Adrenal gland (tissue), 12 donors: ENCODE results near the gene NMRK1. TPM values are rescaled to one million over a fixed set of nuclear protein-coding genes. Genes with fewer than 3 reads are reported as not detected.

Experiments
- DNase-seq, 7 donors: peaks; one replicate each; pipeline ENCODE4 v3.0.0-alpha.2; 2019 to 2020
- H3K27ac ChIP-seq, 5 donors: fragments of 200-600 bp; sonication (generic) in 4 of 5; 1 replicate in 3 of 5; 2 replicates in 2 of 5; pipeline versions ENCODE4 v1.5.1 to v1.8.0; 2016 to 2020; ENCODE audit warnings: mild to moderate bottlenecking in 1 of 5
- H3K27me3 ChIP-seq: fragments of 200-600 bp; 2 replicates; pipeline ENCODE4 v1.8.0; 2021
- H3K36me3 ChIP-seq, 2 donors: fragments of 200-600 bp; replicated peaks in 1 of 2; 1 replicate in 1 of 2; 2 replicates in 1 of 2; pipeline versions ENCODE4 v1.5.1 to v1.8.0; 2018 to 2022
- H3K4me1 ChIP-seq, 2 donors: fragments of 200-600 bp; replicated peaks in 1 of 2; 1 replicate in 1 of 2; 2 replicates in 1 of 2; pipeline versions ENCODE4 v1.5.1 to v1.8.0; 2018 to 2021
- H3K4me3 ChIP-seq, 4 donors: fragments of 200-600 bp; sonication (generic) in 3 of 4; one replicate each; pipeline ENCODE4 v1.5.1; 2016 to 2018
- H3K9me3 ChIP-seq, 3 donors: fragments of 200-600 bp; sonication (generic) in 1 of 3; replicated peaks in 1 of 3; 1 replicate in 2 of 3; 2 replicates in 1 of 3; pipeline versions ENCODE4 v1.5.1 to v1.8.0; 2016 to 2021
- POLR2A ChIP-seq, 2 donors: fragments of 450-650 bp; IDR thresholded peaks; one replicate each; pipeline ENCODE4 v1.6.1; 2017; ENCODE audit warnings: antibody characterized with exemption in 2 of 2, mild to moderate bottlenecking in 2 of 2, moderate library complexity in 1 of 2
- WGBS, 4 donors: extraction: QIAGEN DNeasy Blood & Tissue Kit in 2 of 4; methylation state at CpG; one replicate each; pipeline versions ENCODE4 v1.1.5 to v1.1.7; 2013 to 2017; 5-methylcytosine and 5-hydroxymethylcytosine counted together
- intact Hi-C, 2 donors: fragments of 100-400 bp; cut with DNase I; formaldehyde crosslinking; loops; one replicate each; pipeline versions ENCODE4 v1.14.1 to v1.15.0; 2022 to 2023
- polyA plus RNA-seq, 3 donors: library from polyadenylated mRNA; stranded (reverse); fragments of 200-250 nt in 2 of 3; fragments of 350-450 nt in 1 of 3; fragmentation: Illumina TruSeq in 1 of 3; extraction: RNeasy Lipid Tissue Mini Kit (QIAGEN cat#74804) in 1 of 3; gene quantifications; one replicate each; pipeline ENCODE4 v1.2.3, GENCODE V29; 2013 to 2014
- total RNA-seq, 9 donors: library from RNA; depleted of rRNA in 4 of 9; stranded (reverse); fragments of >200 nt in 4 of 9; fragments of 120-200 nt in 1 of 9; fragmentation: NEBNext Ultra II Directional in 1 of 9; extraction: Animal tissue kit (Norgen Biotek cat#: 25700) in 1 of 9; gene quantifications; one replicate each; pipeline versions ENCODE4 v1.1.0 to v1.2.4, GENCODE V29; 2013 to 2023
- TF ChIP-seq, protein P1 (sequence below), 6 experiments: fragments of 450-650 bp in 4 of 6; fragments of 200-600 bp in 2 of 6; sonication (generic) in 1 of 6; IDR thresholded peaks; 1 replicate in 5 of 6; 2 replicates in 1 of 6; pipeline versions ENCODE4 v1.5.1 to v1.8.0; 2016 to 2021; ENCODE audit warnings: antibody characterized with exemption in 6 of 6, mild to moderate bottlenecking in 2 of 6, moderate library complexity in 1 of 6
- donor health status: healthy with polysubstance abuse.
- donor health status: Bipolar disorder and iron deficiency.
- donor health status: DM: yes; HTN: yes; CAD: no.
- donor health status: DM: no; HTN: no; CAD: no.
- donor health status: DM: no; HTN: no; CAD: no.
- donor health status: DM: yes; HTN: yes; CAD: no.

Gene NMRK1
- total and polyA plus RNA-seq, 12 donors = 4.3 to 93.2 (median 21.3) TPM

DNA sequence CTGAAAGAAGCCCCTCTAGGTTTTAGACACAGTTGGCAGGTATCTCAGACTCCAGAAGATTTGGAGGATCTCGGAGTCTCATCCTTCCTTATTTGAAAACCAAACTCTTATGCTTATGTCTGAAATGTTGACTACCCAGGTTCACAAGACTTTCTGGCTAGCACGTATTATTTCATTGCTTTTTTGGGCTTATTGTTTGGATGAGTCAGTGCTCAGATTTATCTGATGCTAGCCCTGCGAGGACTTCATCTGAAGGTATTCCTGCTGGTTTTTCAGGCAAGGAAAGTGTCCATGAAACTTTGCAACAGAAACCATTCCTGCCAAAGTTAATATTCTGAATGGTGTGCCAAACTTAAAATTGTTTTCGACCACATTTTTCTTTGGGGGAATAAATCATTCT, 8.8 kb upstream of the NMRK1 start:
- Histone ChIP-seq H3K4me1 (peaks cover 0 to 32% of the 10 kb centered on the region in 2 donors), H3K27ac (peak overlapping the region in 2 of 5 donors; percentile 5 to 12)
- intact Hi-C loops = no loop called here

DNA sequence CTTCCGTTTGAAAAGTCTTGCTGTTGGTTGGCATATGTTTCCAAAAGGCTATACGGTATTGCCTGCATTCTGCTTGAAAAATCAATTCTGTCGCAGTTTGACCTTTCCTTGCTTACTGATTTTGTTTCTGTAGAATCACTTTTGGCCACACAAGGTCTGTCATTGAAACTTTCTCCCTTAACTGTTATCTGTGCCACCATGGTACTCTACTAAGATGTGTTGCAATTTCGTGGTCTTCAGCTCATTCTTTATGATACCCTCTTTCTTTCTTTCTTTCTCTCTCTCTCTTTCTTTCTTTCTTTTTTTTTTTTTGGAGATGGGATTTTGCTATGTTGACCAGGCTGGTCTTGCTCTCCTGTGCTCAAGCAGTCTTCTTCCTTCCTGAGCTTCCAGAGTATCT, 4.8 kb upstream of the NMRK1 start:
- Histone ChIP-seq H3K27me3 (no peaks in the 10 kb centered on the region), H3K4me3 (no peak overlapping the region), H3K36me3 (no peaks in the 10 kb centered on the region), H3K4me1 (peaks cover 0 to 57% of the 10 kb centered on the region in 2 donors), H3K27ac (no peak overlapping the region), H3K9me3 (no peaks in the 10 kb centered on the region)
- WGBS, 4 donors = 78 to 80% (median 79%) methylated on average over 4 of the region's 4 CpGs
- intact Hi-C loops = no loop called here
- no peak for DNase-seq
- TF ChIP-seq, protein P1, sequence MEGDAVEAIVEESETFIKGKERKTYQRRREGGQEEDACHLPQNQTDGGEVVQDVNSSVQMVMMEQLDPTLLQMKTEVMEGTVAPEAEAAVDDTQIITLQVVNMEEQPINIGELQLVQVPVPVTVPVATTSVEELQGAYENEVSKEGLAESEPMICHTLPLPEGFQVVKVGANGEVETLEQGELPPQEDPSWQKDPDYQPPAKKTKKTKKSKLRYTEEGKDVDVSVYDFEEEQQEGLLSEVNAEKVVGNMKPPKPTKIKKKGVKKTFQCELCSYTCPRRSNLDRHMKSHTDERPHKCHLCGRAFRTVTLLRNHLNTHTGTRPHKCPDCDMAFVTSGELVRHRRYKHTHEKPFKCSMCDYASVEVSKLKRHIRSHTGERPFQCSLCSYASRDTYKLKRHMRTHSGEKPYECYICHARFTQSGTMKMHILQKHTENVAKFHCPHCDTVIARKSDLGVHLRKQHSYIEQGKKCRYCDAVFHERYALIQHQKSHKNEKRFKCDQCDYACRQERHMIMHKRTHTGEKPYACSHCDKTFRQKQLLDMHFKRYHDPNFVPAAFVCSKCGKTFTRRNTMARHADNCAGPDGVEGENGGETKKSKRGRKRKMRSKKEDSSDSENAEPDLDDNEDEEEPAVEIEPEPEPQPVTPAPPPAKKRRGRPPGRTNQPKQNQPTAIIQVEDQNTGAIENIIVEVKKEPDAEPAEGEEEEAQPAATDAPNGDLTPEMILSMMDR (IDR thresholded peaks at IDR 0.05) = no peak
- no peak for TF ChIP-seq POLR2A (IDR thresholded peaks at IDR 0.05)

More for the DNA sequence above, 8.8 kb upstream of the NMRK1 start:
- Histone ChIP-seq H3K4me3 (no peak overlapping the region), H3K27me3 (no peaks in the 10 kb centered on the region), H3K36me3 (no peaks in the 10 kb centered on the region), H3K9me3 (no peaks in the 10 kb centered on the region)
- no peak for DNase-seq
- 33 to 63% (median 52%) methylated on average over 4 of the region's 4 CpGs for WGBS, 4 donors
- no peak for TF ChIP-seq POLR2A (IDR thresholded peaks at IDR 0.05)
- TF ChIP-seq, protein P1 (IDR thresholded peaks at IDR 0.05) = no peak

DNA sequence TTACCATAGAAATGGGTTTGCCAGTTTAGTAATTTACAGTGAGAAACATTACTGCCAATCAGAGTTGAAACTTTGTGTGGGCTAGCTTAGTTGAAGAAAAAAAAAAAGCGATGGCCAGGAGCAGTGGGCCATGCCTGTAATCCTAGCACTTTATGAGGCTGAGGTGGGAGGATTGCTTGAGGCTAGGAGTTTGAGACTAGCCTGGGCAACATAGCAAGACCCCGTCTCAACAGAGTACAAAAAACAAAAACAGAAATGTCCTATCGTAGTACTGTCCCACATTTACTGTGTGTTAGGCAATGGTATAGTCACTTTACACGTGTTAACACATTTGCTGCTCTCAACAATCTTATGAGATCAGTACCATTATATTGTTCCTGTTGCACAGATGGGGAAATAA, 2.6 kb upstream of the NMRK1 start:
- Histone ChIP-seq H3K4me3 (no peak overlapping the region), H3K9me3 (no peaks in the 10 kb centered on the region), H3K36me3 (no peaks in the 10 kb centered on the region), H3K4me1 (peaks cover 0 to 56% of the 10 kb centered on the region in 2 donors), H3K27me3 (no peaks in the 10 kb centered on the region), H3K27ac (no peak overlapping the region)
- TF ChIP-seq, protein P1 (IDR thresholded peaks at IDR 0.05) = no peak
- no peak for TF ChIP-seq POLR2A (IDR thresholded peaks at IDR 0.05)
- 84 to 98% (median 86%) methylated on average over 4 of the region's 4 CpGs for WGBS, 4 donors
- intact Hi-C loops = no loop called here
- DNase-seq = no peak

DNA sequence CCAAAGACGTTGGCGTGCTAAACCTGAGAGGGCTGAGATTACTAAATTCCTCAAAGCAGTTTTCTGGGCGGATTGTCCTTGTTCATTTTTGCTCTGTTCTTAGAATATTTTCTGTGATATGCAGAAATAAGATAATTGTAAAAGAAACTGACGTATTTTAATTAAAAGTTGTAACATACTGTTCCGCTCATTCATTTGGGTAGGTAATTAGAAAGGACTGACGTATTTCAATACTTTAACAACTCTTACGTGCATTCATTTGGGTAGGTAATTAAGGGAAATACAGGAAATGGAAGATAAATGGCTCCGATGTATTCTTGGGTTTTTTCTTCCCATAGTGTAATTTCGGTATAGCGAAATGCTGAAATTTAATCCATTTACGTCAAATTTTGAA, 1.4 kb upstream of the NMRK1 start:
- no peak for DNase-seq
- Histone ChIP-seq H3K36me3 (no peaks in the 10 kb centered on the region), H3K4me1 (peaks cover 0 to 57% of the 10 kb centered on the region in 2 donors), H3K27ac (peak overlapping the region in 4 of 5 donors; percentile 96 to 98 (median 96)), H3K9me3 (no peaks in the 10 kb centered on the region), H3K4me3 (peak overlapping the region in 3 of 4 donors; percentile 82 to 91 (median 88)), H3K27me3 (no peaks in the 10 kb centered on the region)
- TF ChIP-seq POLR2A (IDR thresholded peaks at IDR 0.05) = no peak
- TF ChIP-seq, protein P1 (IDR thresholded peaks at IDR 0.05) = no peak
- intact Hi-C loops = loop anchor here in 1 of 2 donors (10.0 kb wide), 1 partner anchor 65 kb away; the partner anchor contains the start of gene CARNMT1
- WGBS, 4 donors = 13 to 16% (median 14%) methylated on average over 11 of the region's 11 CpGs
